ENCODE measurements around the gene RABGAP1L. TPM values are rescaled to one million over a fixed set of nuclear protein-coding genes. Genes with fewer than 3 reads are reported as not detected.

Gene RABGAP1L
- total and polyA plus RNA-seq, 10 of the 15 experiments (the other 5 are each of a cell fraction or from before 2014, with no cell fraction given): 5.8 to 194 (median 113) TPM

DNA sequence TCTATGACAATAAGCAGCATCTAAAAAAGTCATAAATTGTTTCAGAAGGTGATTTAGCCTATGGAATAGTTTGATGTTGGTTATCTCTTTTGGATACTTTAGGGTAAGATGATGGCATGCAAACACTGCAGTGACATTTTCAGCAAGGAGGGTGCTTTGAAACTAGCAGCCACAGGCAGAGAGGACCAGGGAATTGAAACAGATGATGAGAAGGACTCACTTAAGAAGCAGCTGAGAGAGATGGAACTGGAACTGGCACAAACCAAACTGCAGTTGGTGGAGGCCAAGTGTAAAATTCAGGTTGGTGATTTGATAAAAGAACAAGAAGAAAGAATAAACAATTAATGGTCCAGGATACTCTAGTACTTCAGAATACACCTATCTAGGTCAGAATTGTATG, 829.2 kb downstream of the RABGAP1L start:
- TF ChIP-seq, protein P1, sequence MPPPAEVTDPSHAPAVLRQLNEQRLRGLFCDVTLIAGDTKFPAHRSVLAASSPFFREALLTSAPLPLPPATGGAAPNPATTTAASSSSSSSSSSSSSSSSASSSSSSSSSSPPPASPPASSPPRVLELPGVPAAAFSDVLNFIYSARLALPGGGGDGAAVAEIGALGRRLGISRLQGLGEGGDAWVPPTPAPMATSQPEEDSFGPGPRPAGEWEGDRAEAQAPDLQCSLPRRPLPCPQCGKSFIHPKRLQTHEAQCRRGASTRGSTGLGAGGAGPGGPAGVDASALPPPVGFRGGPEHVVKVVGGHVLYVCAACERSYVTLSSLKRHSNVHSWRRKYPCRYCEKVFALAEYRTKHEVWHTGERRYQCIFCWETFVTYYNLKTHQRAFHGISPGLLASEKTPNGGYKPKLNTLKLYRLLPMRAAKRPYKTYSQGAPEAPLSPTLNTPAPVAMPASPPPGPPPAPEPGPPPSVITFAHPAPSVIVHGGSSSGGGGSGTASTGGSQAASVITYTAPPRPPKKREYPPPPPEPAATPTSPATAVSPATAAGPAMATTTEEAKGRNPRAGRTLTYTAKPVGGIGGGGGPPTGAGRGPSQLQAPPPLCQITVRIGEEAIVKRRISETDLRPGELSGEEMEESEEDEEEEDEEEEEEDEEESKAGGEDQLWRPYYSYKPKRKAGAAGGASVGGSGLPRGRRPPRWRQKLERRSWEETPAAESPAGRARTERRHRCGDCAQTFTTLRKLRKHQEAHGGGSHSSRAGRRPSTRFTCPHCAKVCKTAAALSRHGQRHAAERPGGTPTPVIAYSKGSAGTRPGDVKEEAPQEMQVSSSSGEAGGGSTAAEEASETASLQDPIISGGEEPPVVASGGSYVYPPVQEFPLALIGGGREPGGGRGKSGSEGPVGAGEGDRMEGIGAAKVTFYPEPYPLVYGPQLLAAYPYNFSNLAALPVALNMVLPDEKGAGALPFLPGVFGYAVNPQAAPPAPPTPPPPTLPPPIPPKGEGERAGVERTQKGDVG (CRISPR knock-in tag; IDR thresholded peaks at IDR 0.05): no peak
- TF ChIP-seq, protein P2, sequence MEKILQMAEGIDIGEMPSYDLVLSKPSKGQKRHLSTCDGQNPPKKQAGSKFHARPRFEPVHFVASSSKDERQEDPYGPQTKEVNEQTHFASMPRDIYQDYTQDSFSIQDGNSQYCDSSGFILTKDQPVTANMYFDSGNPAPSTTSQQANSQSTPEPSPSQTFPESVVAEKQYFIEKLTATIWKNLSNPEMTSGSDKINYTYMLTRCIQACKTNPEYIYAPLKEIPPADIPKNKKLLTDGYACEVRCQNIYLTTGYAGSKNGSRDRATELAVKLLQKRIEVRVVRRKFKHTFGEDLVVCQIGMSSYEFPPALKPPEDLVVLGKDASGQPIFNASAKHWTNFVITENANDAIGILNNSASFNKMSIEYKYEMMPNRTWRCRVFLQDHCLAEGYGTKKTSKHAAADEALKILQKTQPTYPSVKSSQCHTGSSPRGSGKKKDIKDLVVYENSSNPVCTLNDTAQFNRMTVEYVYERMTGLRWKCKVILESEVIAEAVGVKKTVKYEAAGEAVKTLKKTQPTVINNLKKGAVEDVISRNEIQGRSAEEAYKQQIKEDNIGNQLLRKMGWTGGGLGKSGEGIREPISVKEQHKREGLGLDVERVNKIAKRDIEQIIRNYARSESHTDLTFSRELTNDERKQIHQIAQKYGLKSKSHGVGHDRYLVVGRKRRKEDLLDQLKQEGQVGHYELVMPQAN (conservative IDR thresholded peaks at IDR 0.05): no peak
- TF ChIP-seq MXI1 (IDR thresholded peaks at IDR 0.05; ENCODE audit: low read depth, low read length) (no peak), KAT2A (conservative IDR thresholded peaks at IDR 0.05; ENCODE audit: control insufficient read depth, low read depth, low read length) (no peak), KDM1A (IDR thresholded peaks at IDR 0.05; ENCODE audit: borderline replicate concordance) (no peak), PAX8 (IDR thresholded peaks at IDR 0.05) (no peak), BCLAF1 (IDR thresholded peaks at IDR 0.05) (no peak), POLR2AphosphoS5 (IDR thresholded peaks at IDR 0.05; ENCODE audit: low read length) (no peak), HDAC2 (IDR thresholded peaks at IDR 0.05) (no peak), SPI1 (IDR thresholded peaks at IDR 0.05; ENCODE audit: borderline replicate concordance, insufficient read depth, low read depth, low read length) (no peak), MEF2B (IDR thresholded peaks at IDR 0.05; ENCODE audit: partially characterized antibody, poor library complexity, severe bottlenecking) (no peak), SRF (IDR thresholded peaks at IDR 0.05; ENCODE audit: low read depth in 2 of 2, low read length in 2 of 2) (no peak), GABPA (IDR thresholded peaks at IDR 0.05; ENCODE audit: low read depth) (no peak), PML (IDR thresholded peaks at IDR 0.05; ENCODE audit: low read length) (no peak), ZNF217 (IDR thresholded peaks at IDR 0.05) (no peak), JUNB (IDR thresholded peaks at IDR 0.05) (no peak), ESRRA (IDR thresholded peaks at IDR 0.05; ENCODE audit: low read length) (no peak)
- no peaks in the 10 kb centered on the region for H4K20me1 ChIP-seq (ENCODE audit: control insufficient read depth, insufficient read depth)
- no peak for FAIRE-seq
- in situ Hi-C loops (cut with MboI) (no loop called here), intact Hi-C loops (cut with micrococcal nuclease; ENCODE audit: unreplicated experiment) (no loop called here)
- no peak overlapping the region for H2AFZ ChIP-seq (ENCODE audit: control insufficient read depth, low read depth, low read length)
- H3K9ac ChIP-seq (ENCODE audit: control insufficient read depth, insufficient read depth, low read length): no peak overlapping the region
- ChIA-PET POLR2A (interaction anchor here (1.2 to 1.5 kb wide), 3 partner anchors 12 to 35 kb away, joined by 3 read pairs; partner anchors contain the start of gene MRPS14), CTCF (interaction anchor here (1.1 to 2.4 kb wide), 6 partner anchors 8 to 105 kb away, joined by 4 to 21 read pairs (median 4); no protein-coding TSS in a partner anchor), SMC1A (ENCODE audit: uncharacterized antibody, unreplicated experiment) (interaction anchor here (0.9 to 2.4 kb wide), 19 partner anchors 10 to 218 kb away, joined by 3 to 24 read pairs (median 5); partner anchors contain the start of gene CACYBP), RAD21 (ENCODE audit: unreplicated experiment) (interaction anchor here (0.7 to 1.9 kb wide), 10 partner anchors 10 to 113 kb away, joined by 3 to 12 read pairs (median 5); partner anchors contain the start of gene MRPS14)
- no peaks in the 10 kb centered on the region for H3K27me3 ChIP-seq (replicated peaks in 1 of 2; ENCODE audit: control insufficient read depth in 2 of 2, insufficient read depth in 2 of 2, low read length in 1 of 2)
- no peaks in the 10 kb centered on the region for H3K9me3 ChIP-seq (replicated peaks; ENCODE audit: control insufficient read depth, insufficient read depth, low read length)
- no peak for DNase-seq (ENCODE audit: low read depth, low spot score)
- H3K79me2 ChIP-seq (ENCODE audit: control insufficient read depth, insufficient read depth, low read length): no peaks in the 10 kb centered on the region
- peak; percentile 40; the same call in 2 of the 3 replicates for ATAC-seq
- H3K4me1 ChIP-seq (ENCODE audit: control insufficient read depth, insufficient read depth, low read length): peaks cover 17% of the 10 kb centered on the region
- 0 out of 2 replicates have a peak overlapping the region, but pooled peaks have one; percentile 4 for H3K27ac ChIP-seq (ENCODE audit: control insufficient read depth, insufficient read depth)
- peak overlapping the region; percentile 50 for H3K4me2 ChIP-seq (ENCODE audit: control insufficient read depth, insufficient read depth)
- no peak overlapping the region for H3K4me3 ChIP-seq
- H3K36me3 ChIP-seq (ENCODE audit: control insufficient read depth in 2 of 2, insufficient read depth in 2 of 2, low read length in 1 of 2): no peaks in the 10 kb centered on the region; a peak in 1 of 4 replicates
- BruUV-seq (replicated peaks): no TSS peak

Measured in GM12878 (cell line).